CD4-positive, alpha-beta T cell treated with Interleukin-21 for 1 hour (primary cell): ENCODE measurements around the gene FLRT1.

Source experiments
- DNase-seq: peaks from one replicate; pipeline ENCODE4 v3.0.0-alpha.2; 2020

Gene FLRT1

DNA sequence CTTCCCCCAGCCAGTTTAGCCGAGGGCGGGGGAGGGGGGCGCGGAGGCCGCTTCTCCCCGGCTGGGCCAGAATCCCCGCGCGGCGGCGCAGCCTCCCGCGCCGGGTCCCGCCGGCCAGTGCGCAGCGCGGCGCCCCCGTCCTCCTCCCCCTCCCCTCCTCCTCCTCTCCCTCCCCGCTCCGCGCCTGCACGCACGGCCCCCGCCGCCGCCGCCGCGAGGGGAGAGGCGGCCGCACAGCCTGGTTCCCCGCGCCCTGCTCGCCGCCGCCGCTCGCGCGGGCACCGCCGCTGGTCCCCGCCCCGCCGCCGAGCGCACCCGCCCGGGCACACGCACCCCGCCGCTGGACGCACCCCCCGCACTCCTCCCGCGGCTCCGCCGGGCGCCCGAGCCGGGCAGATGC lies at the start of gene FLRT1:
FLRT1 (plus strand) TSS at position 356 of the 400 bp plus-strand sequence. CDS start 80,337 bp downstream, outside the sequence.
- DNase-seq: no peak

DNA sequence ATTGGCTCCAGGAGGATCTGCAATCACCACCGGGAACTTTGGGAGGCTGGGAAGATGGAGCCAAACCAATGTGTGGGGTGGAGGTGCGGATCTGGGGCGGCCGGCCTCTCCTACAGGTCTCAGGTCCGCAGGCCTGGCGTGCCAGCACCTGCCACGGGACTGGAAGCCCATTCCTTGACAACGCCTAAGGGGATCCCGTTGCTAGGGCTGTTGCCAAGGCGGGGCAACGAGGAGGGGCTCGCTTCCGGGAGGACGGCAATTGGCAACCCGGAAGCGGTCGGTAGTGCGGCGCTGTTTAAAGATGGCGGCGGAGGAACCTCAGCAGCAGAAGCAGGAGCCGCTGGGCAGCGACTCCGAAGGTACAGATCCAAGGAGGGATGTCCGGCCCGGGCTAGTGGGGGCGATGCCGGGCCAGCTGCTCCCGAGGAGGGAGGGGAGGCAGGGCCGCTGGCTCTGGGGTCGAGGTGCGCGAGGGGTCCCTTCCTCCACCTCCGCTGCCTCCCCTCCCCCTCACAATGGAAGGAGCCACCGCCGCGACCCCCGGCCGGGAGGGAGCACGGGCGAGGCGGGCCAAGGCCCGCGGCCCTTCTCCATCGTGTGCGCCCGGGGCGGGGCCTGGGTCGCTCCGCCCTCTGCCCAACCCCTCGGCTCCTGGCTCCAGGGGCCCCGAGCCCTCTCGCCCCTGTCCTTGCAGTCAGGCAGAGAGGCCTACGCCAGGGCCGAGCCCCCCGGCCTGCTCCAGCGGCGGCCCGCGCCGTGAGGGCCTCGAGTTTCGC lies 49.4 kb upstream of the FLRT1 start, which contains the start of gene OTUB1:
OTUB1 (plus strand) TSS at position 283 of the 776 bp plus-strand sequence; CDS start at position 302, 19 bp downstream.
- peak; percentile 87 for DNase-seq

DNA sequence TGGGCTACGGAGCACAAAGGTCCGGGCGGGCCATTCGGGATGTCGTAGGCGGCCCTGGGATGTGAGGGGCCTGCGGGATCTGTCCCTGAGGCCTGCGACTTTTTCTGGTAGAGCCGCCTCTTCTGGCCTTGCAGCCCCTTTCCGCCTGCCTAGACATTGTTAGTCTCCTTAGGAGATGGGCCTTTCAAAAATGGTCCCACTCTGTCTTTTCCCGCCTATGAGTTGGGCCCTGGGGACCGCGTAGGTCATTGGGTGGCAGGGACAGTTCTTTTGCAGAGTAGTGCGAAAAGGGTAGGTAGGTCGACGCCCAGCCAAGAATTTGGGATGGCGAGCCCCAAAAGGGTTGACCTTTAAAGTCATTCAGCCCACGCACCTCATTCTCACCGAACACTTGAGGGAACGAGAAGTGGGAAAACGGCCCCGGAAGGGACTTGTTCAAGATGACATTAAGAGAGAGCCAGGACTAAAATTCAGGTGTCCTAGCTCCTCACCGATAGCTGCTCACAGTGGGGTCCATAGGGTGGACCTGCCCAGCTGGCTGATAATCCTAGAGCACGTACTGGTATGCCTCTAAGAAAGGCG lies 48.7 kb upstream of the FLRT1 start:
- DNase-seq: no peak

- DNase-seq: no peak
Observed at GRCh38 chr11:63991558-63991957, 44.2 kb upstream of the FLRT1 start.

DNA sequence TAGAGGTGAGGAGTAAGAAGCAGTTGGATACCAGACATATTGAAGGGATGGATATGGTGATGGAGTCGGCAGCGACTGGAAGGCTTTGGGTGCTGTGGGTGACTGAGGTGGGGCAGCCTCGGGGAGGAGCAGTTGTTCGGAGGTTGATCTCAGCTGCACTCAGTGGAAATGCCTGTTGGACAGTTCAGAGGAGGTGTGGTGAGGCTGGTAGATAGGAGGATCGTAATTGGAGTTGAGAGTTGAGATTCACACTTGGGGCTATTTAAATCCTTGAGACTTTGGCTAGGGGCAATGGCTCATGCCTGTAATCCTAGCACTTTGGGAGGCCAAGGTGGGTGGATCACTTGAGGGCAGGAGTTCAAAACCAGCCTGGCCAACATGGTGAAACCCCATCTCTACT lies 42.6 kb upstream of the FLRT1 start:
- DNase-seq: no peak

- DNase-seq: no peak
Observed at GRCh38 chr11:63993993-63994392, 41.7 kb upstream of the FLRT1 start.

- DNase-seq: no peak
Observed at GRCh38 chr11:63996512-63996911, 39.2 kb upstream of the FLRT1 start.

- no peak for DNase-seq
Observed at GRCh38 chr11:63997104-63997700, 38.5 kb upstream of the FLRT1 start.

GRCh38 chr11:63997801-63998337 lies 37.9 kb upstream of the FLRT1 start:
- no peak for DNase-seq

GRCh38 chr11:63998558-63999348 lies 37.0 kb upstream of the FLRT1 start:
- DNase-seq: no peak

GRCh38 chr11:63999349-64000025 lies 36.2 kb upstream of the FLRT1 start:
- peak; percentile 67 for DNase-seq

DNA sequence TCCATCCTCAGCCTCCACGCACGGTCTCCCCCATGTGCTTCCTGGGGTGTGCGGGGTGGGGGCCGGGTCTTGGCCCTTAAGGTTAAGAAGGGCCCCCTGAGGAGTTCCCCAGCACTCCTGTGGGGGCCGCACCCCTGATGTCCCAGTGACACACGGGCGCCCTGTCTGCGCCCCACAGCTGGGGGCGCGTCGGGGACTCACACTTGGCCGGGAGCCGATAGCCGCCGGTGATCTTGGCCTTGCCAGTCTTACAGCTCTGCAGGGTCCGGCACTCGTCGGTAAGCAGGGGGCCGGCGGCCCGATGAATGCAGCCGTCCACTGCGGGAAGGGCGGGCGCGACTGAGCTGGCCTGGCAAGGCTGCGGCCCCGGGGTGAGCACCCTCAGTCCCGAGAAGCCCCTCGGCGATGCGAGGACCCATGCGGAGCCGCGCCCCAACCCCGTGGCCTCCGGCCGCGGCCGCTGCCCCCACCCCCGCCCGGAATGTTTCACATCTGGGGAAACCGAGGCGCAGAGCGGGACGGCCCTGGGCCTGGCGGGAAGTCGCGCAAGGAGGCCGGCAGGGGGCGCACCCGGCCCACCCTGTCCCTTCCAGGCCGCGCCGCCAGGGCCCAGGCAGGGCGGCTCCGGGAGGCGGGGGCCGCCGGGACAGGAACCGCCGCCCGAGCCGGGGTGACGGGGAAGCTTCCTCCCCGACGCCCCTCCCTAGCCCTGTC lies 35.5 kb upstream of the FLRT1 start:
- peak; percentile 73 for DNase-seq

- no peak for DNase-seq
Observed at GRCh38 chr11:64000740-64001483, 34.8 kb upstream of the FLRT1 start.

- DNase-seq: no peak
Observed at GRCh38 chr11:64001484-64002420, 34.0 kb upstream of the FLRT1 start.

GRCh38 chr11:64003807-64004589 lies 31.7 kb upstream of the FLRT1 start:
- DNase-seq: no peak

DNA sequence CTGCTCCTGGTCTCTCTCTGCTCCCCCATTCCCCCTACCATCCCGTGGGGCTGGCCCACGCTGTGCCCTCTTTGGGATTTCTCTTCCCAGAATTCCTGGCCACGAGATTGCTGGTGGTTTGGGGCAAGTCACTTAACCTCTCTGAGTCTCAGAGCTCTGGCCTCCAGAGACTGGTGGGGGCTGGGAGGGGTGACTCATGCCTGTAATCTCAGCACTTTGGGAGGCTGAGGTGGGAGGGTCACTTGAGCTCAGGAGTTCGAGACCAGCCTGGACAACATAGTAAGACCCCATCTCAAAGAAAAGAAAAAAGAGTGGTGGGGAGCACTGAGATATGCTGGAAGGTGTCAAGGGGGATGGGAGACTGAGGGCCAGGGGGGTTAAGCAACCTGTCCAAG lies 31.1 kb upstream of the FLRT1 start:
- no peak for DNase-seq

DNA sequence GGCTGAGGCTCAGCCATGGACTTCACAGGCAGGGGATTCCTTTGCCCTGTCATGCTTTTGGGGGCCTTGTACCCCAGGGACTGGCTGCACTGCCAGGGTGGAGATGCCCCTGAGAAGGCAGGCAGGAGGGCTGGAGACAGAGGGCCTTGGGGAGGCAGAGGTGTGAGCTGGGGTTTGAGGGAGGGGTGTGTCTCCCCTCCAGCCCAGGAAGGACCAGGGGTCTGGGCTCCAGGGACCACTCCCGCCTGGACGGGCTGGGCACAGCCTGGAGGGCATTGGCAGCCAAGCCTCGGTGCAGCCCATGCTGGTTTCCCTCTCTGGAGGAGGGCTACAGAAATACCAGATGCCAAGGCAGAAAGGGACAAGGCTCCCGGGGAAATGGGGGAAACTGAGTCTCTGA lies 30.0 kb upstream of the FLRT1 start:
- no peak for DNase-seq

GRCh38 chr11:64006398-64006797 lies 29.3 kb upstream of the FLRT1 start:
- no peak for DNase-seq

DNA sequence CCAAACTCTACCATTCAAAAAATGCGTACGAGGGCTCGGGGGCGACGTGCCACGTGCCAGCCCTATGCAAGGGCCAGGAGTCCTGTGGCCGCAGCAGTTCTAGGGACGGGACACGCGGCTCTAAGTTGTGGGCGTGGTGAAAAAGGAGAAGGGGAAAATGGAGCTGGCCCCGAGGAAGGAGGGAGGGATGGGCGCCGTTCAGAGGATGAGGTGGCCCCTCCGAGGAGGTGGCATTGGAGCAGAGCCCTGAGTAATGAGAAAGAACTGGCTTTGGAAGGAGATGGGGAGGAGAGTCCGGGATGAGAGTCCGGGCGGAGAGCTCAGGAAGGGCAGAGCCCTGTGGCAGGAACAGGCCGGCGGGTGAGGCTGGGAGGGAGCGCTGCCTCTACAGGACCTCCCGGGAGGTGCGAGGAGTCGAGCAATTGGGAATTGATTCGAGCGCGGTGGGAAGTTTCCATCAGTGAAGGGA lies 28.5 kb upstream of the FLRT1 start:
- DNase-seq: no peak
